Loucy (cell line): Measurements from ENCODE around the gene SLC25A21.
"Not testable (repeated sequence)": the region's sequence is repeated elsewhere in the genome, so short reads cannot be mapped to it uniquely, and the experiment has no call there.

Source experiments
- H2AFZ ChIP-seq: fragments of 200-600 bp; sonication (generic); 2 replicates; pipeline ENCODE4 v1.6.0; 2016; ENCODE audit warnings: antibody characterized with exemption, mild to moderate bottlenecking, low read length, moderate library complexity
- H3F3A ChIP-seq: fragments of 200-600 bp; 2 replicates; pipeline ENCODE4 v1.6.0; 2016; ENCODE audit warnings: antibody characterized with exemption, low read depth, mild to moderate bottlenecking
- H3K27me3 ChIP-seq: fragments of 200-600 bp; sonication (generic); 2 replicates; pipeline ENCODE4 v1.6.1; 2014; ENCODE audit warnings: low read length, mild to moderate bottlenecking; ENCODE audit not compliant: insufficient read depth, poor library complexity, severe bottlenecking
- H3K36me3 ChIP-seq: fragments of 200-600 bp; sonication (generic); 2 replicates; pipeline ENCODE4 v1.6.1; 2016; ENCODE audit warnings: low read length; ENCODE audit not compliant: insufficient read depth
- H3K4me1 ChIP-seq: fragments of 200-600 bp; sonication (generic); 2 replicates; pipeline ENCODE4 v1.5.1; 2014; ENCODE audit warnings: low read length, mild to moderate bottlenecking; ENCODE audit not compliant: insufficient read depth, poor library complexity, severe bottlenecking
- H3K4me2 ChIP-seq: fragments of 200-600 bp; sonication (generic); 2 replicates; pipeline ENCODE4 v1.6.0; 2014; ENCODE audit warnings: antibody characterized with exemption, low read length, low read depth, mild to moderate bottlenecking; ENCODE audit not compliant: poor library complexity, severe bottlenecking
- H3K4me3 ChIP-seq: fragments of 200-600 bp; sonication (generic); 2 replicates; pipeline ENCODE4 v1.5.1; 2014; ENCODE audit warnings: low read length, mild to moderate bottlenecking, mixed read lengths; ENCODE audit not compliant: poor library complexity, severe bottlenecking
- H3K79me2 ChIP-seq: fragments of 200-600 bp; sonication (generic); 2 replicates; pipeline ENCODE4 v1.6.1; 2014; ENCODE audit warnings: low read length; ENCODE audit not compliant: insufficient read depth
- H3K9ac ChIP-seq: fragments of 200-600 bp; sonication (generic); 2 replicates; pipeline ENCODE4 v1.6.0; 2014; ENCODE audit warnings: mild to moderate bottlenecking, low read depth, low read length, moderate library complexity; ENCODE audit not compliant: poor library complexity, severe bottlenecking
- H3K9me2 ChIP-seq: fragments of 200-600 bp; sonication (generic); replicated peaks from 2 replicates; pipeline ENCODE4 v1.6.1; 2016; ENCODE audit warnings: low read depth, low read length, mixed read lengths
- H3K9me3 ChIP-seq: fragments of 200-600 bp; sonication (generic); 2 replicates; pipeline ENCODE4 v1.6.1; 2014; ENCODE audit warnings: mild to moderate bottlenecking, antibody characterized with exemption, low read length, low read depth; ENCODE audit not compliant: insufficient read depth
- H4K20me1 ChIP-seq: fragments of 200-600 bp; sonication (generic); 2 replicates; pipeline ENCODE4 v1.6.0; 2014; ENCODE audit warnings: antibody characterized with exemption, low read length, mild to moderate bottlenecking; ENCODE audit not compliant: insufficient read depth, poor library complexity, severe bottlenecking
- CTCF ChIP-seq: fragments of 200-600 bp; sonication (generic); conservative IDR thresholded peaks from 2 replicates; pipeline ENCODE4 v1.5.1; 2014; ENCODE audit warnings: mild to moderate bottlenecking, antibody characterized with exemption, low read length
- EZH2phosphoT487 ChIP-seq: fragments of 200-600 bp; IDR thresholded peaks from 2 replicates; pipeline ENCODE4 v1.6.1; 2018; ENCODE audit warnings: antibody characterized with exemption, mild to moderate bottlenecking, moderate library complexity, borderline replicate concordance

SLC25A21 gene

DNA sequence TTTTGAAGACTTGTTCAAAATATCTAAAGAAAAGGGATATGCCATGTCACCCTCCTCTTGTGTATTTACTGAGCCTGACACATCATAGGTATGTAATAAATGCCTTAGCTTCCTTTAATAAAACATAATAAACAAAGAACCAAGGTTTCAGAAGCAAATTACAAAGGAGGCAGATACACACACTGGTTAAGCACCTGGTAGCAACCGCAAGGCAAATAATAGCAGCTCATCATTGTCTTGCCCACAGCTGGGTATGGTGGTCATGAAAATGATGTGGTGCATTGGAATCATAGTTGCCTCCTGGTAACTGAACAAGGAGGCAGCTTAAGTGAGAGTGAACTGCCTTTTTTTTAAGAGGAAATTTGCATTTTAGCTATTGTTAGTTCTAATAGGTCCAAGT, 471.8 kb downstream of the SLC25A21 start:
- Histone ChIP-seq H3K4me1 (no peaks in the 10 kb centered on the region), H3K27me3 (no peaks in the 10 kb centered on the region), H4K20me1 (no peaks in the 10 kb centered on the region), H3K79me2 (no peaks in the 10 kb centered on the region), H3K4me2 (no peak overlapping the region), H3K9me2 (no peaks in the 10 kb centered on the region), H3F3A (no peaks in the 10 kb centered on the region), H3K4me3 (no peak overlapping the region), H3K9ac (no peak overlapping the region), H2AFZ (no peak overlapping the region), H3K36me3 (no peaks in the 10 kb centered on the region), H3K9me3 (no peaks in the 10 kb centered on the region)
- TF ChIP-seq CTCF = no peak
- no peak for TF ChIP-seq EZH2phosphoT487

DNA sequence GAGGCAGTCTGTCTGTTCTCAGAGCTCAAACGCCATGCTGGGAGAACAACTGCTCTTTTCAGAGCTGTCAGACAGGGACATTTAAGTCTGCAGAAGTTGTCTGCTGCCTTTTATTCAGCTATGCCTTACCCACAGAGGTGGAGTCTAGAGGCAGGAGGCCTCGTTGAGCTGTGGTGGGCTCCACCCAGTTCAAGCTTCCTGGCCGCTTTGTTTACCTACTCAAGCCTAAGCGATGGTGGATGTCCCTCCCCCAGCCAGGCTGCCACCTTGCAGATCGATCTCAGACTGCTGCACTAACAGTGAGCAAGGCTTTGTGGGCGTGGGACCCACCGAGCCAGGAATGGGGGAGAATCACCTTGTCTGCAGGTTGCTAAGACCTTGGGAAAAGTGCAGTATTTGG, 473.0 kb downstream of the SLC25A21 start:
- H3K27me3 ChIP-seq, H3K4me2 ChIP-seq, H3K79me2 ChIP-seq, H3F3A ChIP-seq, H4K20me1 ChIP-seq, H3K4me1 ChIP-seq, H3K36me3 ChIP-seq, H3K9ac ChIP-seq, H3K9me2 ChIP-seq, H2AFZ ChIP-seq, H3K4me3 ChIP-seq, H3K9me3 ChIP-seq: not testable (repeated sequence)

GRCh38 chr14:36690311-36691040, 481.9 kb downstream of the SLC25A21 start:
- H3K79me2 ChIP-seq = no peaks in the 10 kb centered on the region
- no peaks in the 10 kb centered on the region for H3K9me2 ChIP-seq
- no peaks in the 10 kb centered on the region for H3K4me1 ChIP-seq
- H3K4me2 ChIP-seq = no peak overlapping the region
- no peaks in the 10 kb centered on the region for H4K20me1 ChIP-seq
- H3K36me3 ChIP-seq = no peaks in the 10 kb centered on the region
- no peak overlapping the region for H3K4me3 ChIP-seq
- H2AFZ ChIP-seq = no peak overlapping the region
- H3K27me3 ChIP-seq = no peaks in the 10 kb centered on the region
- no peak for TF ChIP-seq CTCF
- TF ChIP-seq EZH2phosphoT487 = no peak
- H3K9ac ChIP-seq = no peak overlapping the region
- no peaks in the 10 kb centered on the region for H3F3A ChIP-seq
- no peaks in the 10 kb centered on the region for H3K9me3 ChIP-seq

DNA sequence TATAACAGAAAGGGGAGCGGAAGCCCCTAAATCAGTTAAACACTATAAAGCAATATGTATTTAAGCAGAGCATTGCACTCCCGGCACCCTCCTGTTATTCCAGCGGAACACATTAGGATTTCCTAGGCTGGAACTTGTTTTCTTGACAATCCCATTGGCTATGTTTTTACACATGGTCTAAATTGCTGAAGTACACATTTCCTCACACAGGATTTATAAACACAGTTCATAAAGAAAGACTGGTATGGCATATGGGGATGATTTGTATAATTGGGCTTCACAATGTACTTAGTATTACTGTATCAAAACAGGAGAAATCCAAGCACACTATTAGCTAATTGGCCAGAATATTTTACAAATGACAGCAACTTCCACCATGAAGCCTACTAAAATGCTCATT, 487.5 kb downstream of the SLC25A21 start:
- H3K4me1 ChIP-seq = no peaks in the 10 kb centered on the region
- no peaks in the 10 kb centered on the region for H3K36me3 ChIP-seq
- H3F3A ChIP-seq = no peaks in the 10 kb centered on the region
- no peaks in the 10 kb centered on the region for H3K27me3 ChIP-seq
- no peak for TF ChIP-seq EZH2phosphoT487
- TF ChIP-seq CTCF = no peak
- H3K79me2 ChIP-seq = no peaks in the 10 kb centered on the region
- no peaks in the 10 kb centered on the region for H3K9me2 ChIP-seq
- H3K4me3 ChIP-seq = no peak overlapping the region
- H2AFZ ChIP-seq = no peak overlapping the region
- no peaks in the 10 kb centered on the region for H4K20me1 ChIP-seq
- H3K4me2 ChIP-seq = no peak overlapping the region
- no peaks in the 10 kb centered on the region for H3K9me3 ChIP-seq
- H3K9ac ChIP-seq = no peak overlapping the region
